Memory B cell (primary cell): Measurements from ENCODE around the gene ENTPD2.
"Not testable (repeated sequence)": the region's sequence is repeated elsewhere in the genome, so short reads cannot be mapped to it uniquely, and the experiment has no call there.

Source experiments
- ATAC-seq: fragments of 150-1000 bp; cut with Tn5 transposase; 2 replicates; pipeline ENCODE4 v1.10.0; 2021; ENCODE audit warnings: low read depth, mild to moderate bottlenecking, moderate library complexity
- DNase-seq, 2 donors: peaks; one replicate each; pipeline ENCODE4 v3.0.0; 2022; ENCODE audit warnings: low spot score in 2 of 2
- H3K27ac Mint-ChIP-seq: one replicate; pipeline ENCODE4 v1.8.0; 2022; ENCODE audit warnings: mild to moderate bottlenecking, moderate library complexity, mixed read lengths
- H3K27me3 Mint-ChIP-seq: one replicate; pipeline ENCODE4 v1.8.0; 2022; ENCODE audit warnings: mixed read lengths
- H3K36me3 Mint-ChIP-seq: one replicate; pipeline ENCODE4 v1.8.0; 2022; ENCODE audit warnings: mild to moderate bottlenecking, mixed read lengths
- H3K4me1 Mint-ChIP-seq: one replicate; pipeline ENCODE4 v1.8.0; 2022; ENCODE audit warnings: mixed read lengths
- H3K4me3 Mint-ChIP-seq: one replicate; pipeline ENCODE4 v1.8.0; 2022; ENCODE audit warnings: mild to moderate bottlenecking, moderate library complexity, mixed read lengths
- H3K9me3 Mint-ChIP-seq: one replicate; pipeline ENCODE4 v1.8.0; 2022; ENCODE audit warnings: mixed read lengths

ENTPD2 gene

DNA sequence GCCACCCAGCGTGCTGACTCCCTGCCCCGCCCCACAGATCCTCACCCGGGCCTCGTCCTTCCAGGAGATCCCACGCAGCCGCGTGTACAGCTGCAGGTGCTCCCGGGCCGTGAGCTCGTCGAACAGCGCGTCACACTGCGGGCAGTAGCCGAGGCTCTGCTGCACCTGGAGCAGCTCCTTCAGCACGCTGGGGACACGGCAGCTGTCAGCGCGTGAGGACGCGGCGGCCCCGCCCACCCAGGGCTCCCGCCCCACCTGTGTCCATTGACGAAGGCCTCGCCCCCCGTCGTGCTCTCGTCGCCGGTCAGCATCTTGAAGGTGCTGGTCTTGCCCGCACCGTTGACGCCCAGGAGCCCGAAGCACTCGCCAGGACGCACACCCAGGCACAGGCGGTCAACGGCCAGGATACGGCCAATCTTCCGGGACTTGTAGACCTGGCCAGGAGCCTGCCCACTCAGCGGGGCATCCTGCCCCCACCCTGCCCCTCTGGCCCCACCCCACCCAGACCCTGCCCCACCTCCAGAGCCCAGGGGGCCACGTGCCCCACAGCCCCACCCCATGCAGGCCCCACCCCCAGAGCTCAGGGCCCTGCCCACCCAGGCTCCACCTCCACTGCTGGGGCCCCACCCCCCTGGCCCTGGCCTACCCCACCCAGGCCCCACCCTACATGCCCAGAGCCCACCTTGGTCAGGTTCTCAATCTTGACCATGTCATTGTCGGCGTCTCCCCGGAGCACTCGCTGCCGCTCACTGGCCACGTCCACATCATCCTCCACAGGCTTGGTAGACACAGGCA is 43.7 kb downstream of the ENTPD2 start:
- Mint-ChIP-seq H3K4me1 (no peaks in the 10 kb centered on the region), H3K36me3 (peaks cover 6% of the 10 kb centered on the region)
- ATAC-seq, result no peak

GRCh38 chr9:137009217-137009616 is 44.6 kb downstream of the ENTPD2 start:
- ATAC-seq (no peak), DNase-seq (no peak)
- H3K27me3 Mint-ChIP-seq, result peaks cover 2% of the 10 kb centered on the region
- peaks cover 3% of the 10 kb centered on the region for H3K9me3 Mint-ChIP-seq
- no peak overlapping the region for H3K27ac Mint-ChIP-seq
- no peaks in the 10 kb centered on the region for H3K4me1 Mint-ChIP-seq
- peaks cover 6% of the 10 kb centered on the region for H3K36me3 Mint-ChIP-seq
- no peak overlapping the region for H3K4me3 Mint-ChIP-seq

More for the DNA sequence above, 43.7 kb downstream of the ENTPD2 start:
- Mint-ChIP-seq H3K27me3 (peaks cover 2% of the 10 kb centered on the region), H3K4me3 (no peak overlapping the region), H3K27ac (no peak overlapping the region), H3K9me3 (no peaks in the 10 kb centered on the region)
- DNase-seq, result no peak

- H3K36me3 Mint-ChIP-seq, result peaks cover 6% of the 10 kb centered on the region
- DNase-seq (no peak), ATAC-seq (no peak)
- no peak overlapping the region for H3K27ac Mint-ChIP-seq
- peaks cover 3% of the 10 kb centered on the region for H3K9me3 Mint-ChIP-seq
- H3K27me3 Mint-ChIP-seq, result peaks cover 2% of the 10 kb centered on the region
- H3K4me1 Mint-ChIP-seq, result no peaks in the 10 kb centered on the region
- H3K4me3 Mint-ChIP-seq, result no peak overlapping the region
Measured at GRCh38 chr9:137008312-137008711, 45.5 kb downstream of the ENTPD2 start.

DNA sequence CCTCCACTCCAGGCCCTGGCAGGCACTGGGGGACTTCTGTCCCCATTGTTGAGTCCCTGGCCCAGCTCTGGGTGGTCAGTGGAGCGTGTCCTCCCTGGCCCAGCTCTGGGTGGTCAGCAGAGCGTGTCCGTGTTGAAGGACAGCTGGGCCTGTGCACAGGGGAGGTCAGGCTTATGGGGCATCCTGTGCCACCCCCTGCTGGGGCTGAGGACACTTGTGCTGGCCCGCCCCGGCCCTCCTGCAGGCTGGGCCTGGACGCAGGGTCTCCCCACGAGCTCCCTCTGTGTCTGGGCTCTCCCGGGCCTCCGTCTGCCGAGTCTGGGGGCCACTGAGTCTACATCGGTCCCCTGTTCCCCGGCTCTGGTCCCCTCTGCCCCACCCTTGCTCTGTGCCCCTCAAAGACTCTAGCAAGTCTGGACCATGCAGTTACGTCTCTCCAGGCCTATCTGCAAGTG is 46.0 kb downstream of the ENTPD2 start:
- Mint-ChIP-seq H3K9me3 (peaks cover 3% of the 10 kb centered on the region), H3K4me3 (no peak overlapping the region), H3K27ac (no peak overlapping the region), H3K36me3 (peaks cover 6% of the 10 kb centered on the region), H3K27me3 (peaks cover 2% of the 10 kb centered on the region), H3K4me1 (no peaks in the 10 kb centered on the region)
- DNase-seq (no peak), ATAC-seq (no peak)

- DNase-seq (no peak), ATAC-seq (no peak)
Measured at GRCh38 chr9:137007108-137007815, 46.6 kb downstream of the ENTPD2 start.

GRCh38 chr9:137006116-137007003 is 47.5 kb downstream of the ENTPD2 start:
- Mint-ChIP-seq H3K27me3 (peaks cover 2% of the 10 kb centered on the region), H3K4me1 (no peaks in the 10 kb centered on the region), H3K9me3 (peaks cover 3% of the 10 kb centered on the region), H3K36me3 (peaks cover 2% of the 10 kb centered on the region), H3K27ac (no peak overlapping the region), H3K4me3 (no peak overlapping the region)
- ATAC-seq (no peak), DNase-seq (no peak)

More at GRCh38 chr9:137007108-137007815, 46.6 kb downstream of the ENTPD2 start:
- peaks cover 6% of the 10 kb centered on the region for H3K36me3 Mint-ChIP-seq
- H3K4me3 Mint-ChIP-seq, result no peak overlapping the region
- H3K9me3 Mint-ChIP-seq, result peaks cover 3% of the 10 kb centered on the region
- H3K27ac Mint-ChIP-seq, result no peak overlapping the region
- H3K27me3 Mint-ChIP-seq, result peaks cover 2% of the 10 kb centered on the region
- no peaks in the 10 kb centered on the region for H3K4me1 Mint-ChIP-seq

- not testable (repeated sequence) for H3K36me3 Mint-ChIP-seq, H3K4me1 Mint-ChIP-seq, H3K4me3 Mint-ChIP-seq, H3K27me3 Mint-ChIP-seq, ATAC-seq, DNase-seq, H3K9me3 Mint-ChIP-seq, H3K27ac Mint-ChIP-seq
Measured at GRCh38 chr9:137004285-137004684, 49.6 kb downstream of the ENTPD2 start.

GRCh38 chr9:137002646-137003041 is 51.2 kb downstream of the ENTPD2 start:
- no peak for ATAC-seq
- no peaks in the 10 kb centered on the region for H3K36me3 Mint-ChIP-seq
- no peak for DNase-seq
- no peak overlapping the region for H3K27ac Mint-ChIP-seq
- peaks cover 4% of the 10 kb centered on the region for H3K27me3 Mint-ChIP-seq
- H3K4me3 Mint-ChIP-seq, result no peak overlapping the region
- peaks cover 3% of the 10 kb centered on the region for H3K9me3 Mint-ChIP-seq
- peaks cover 13% of the 10 kb centered on the region for H3K4me1 Mint-ChIP-seq

DNA sequence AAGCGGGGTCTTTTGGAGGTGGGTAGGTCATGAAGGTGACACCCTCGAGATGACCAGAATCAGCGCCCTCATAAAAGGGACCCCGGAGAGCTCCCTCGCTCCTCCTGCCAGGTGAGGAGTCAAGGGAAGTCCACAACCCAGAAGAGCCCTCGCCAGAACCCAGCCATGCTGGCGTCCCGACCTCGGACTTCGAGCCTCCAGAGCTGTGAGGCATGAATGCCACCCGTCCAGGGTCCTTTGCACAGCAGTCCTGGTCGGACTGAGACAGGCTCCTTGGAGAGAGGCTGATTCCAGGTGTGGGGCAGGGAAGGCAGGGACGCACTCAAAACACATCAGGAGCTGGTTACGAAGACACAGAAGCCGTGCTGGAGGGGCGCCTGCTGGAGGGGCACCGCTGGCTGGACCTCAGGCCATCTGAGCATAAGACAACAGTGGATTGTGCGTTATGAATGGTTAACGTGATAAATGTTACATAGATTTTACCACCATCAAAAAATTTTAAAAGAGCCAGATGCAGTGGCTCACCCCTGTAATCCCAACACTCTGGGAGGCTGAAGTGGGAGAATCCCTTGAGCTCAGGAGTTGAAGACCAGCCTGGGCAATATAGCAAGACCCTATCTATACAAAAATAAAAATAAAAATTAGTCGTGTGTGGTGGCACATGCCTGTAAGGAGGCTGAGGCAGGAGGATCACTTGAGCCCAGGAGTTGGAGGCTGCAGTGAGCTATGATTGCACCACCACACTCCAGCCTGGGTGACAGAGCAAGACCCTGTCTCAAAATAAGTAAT is 51.8 kb downstream of the ENTPD2 start:
- Mint-ChIP-seq H3K36me3 (no peaks in the 10 kb centered on the region), H3K27ac (no peak overlapping the region), H3K9me3 (peaks cover 3% of the 10 kb centered on the region), H3K4me1 (peaks cover 15% of the 10 kb centered on the region), H3K4me3 (no peak overlapping the region), H3K27me3 (peaks cover 4% of the 10 kb centered on the region)
- no peak for DNase-seq
- ATAC-seq, result no peak

DNA sequence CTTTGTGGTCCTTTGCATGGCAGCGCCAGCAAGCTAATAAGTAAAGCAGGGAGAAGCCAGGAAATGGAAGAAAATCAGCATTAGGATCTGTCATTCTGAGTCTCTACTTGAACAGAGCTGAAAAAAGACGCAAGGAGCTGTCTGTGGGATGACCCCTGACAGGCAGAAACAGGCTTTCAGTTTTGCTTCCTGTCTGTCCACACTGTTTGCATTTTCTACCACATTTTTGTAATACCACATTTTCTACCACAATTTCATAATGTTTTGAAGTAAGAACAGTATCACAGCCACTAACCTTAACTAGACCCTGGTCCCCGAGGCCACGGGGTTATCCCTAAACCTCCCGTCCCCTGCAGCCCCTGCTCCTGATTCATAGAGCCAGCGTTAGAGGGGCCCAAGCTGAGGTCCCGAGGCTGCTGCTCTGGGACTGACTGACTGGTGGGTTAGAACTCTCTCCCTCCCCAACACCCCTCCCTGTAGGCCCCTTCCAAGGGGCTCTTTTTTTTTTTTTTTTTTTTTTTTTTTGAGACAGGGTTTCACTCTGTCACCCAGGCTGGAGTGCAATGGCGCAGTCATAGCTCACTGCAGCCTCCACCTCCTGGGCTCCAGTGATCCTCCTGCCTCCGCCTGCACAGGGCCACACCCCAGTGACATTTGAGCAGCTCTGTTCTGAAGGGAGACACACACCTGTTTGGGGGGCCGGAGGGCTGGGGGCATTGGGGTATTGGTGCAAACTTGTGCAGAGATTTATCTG is 53.5 kb downstream of the ENTPD2 start:
- Mint-ChIP-seq H3K4me1 (peaks cover 18% of the 10 kb centered on the region), H3K27me3 (peaks cover 2% of the 10 kb centered on the region), H3K27ac (peak overlapping the region; percentile 75), H3K9me3 (peaks cover 3% of the 10 kb centered on the region), H3K36me3 (no peaks in the 10 kb centered on the region), H3K4me3 (peak overlapping the region; percentile 71)
- ATAC-seq, result peak; percentile 76
- DNase-seq, result no peak
